ENCODE data around the gene CDH6.
A peak's percentile ranks its signal among the peaks of the same experiment; 100 is the strongest.

Gene CDH6

DNA sequence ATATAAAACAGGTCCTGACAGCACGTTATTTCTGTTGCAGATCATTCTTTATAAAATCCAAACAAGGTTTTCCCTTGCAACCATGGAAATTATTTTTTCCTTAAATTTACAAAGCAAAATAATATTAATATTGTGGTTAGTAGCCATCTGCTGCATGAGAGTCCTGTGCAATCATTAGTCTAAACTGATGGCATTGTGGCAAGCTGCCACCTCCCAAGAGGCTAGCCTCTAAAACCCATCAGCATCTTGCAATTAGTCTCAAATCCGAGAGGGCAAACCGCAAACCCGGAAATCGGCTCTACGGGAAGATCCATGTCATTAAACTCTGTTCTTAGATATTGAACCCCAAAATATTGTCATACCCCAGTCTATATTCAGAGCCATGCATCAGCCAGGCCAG lies 11.3 kb upstream of the CDH6 start:
- Histone ChIP-seq H3K4me1 (ENCODE audit: insufficient read depth, low read length) (no peaks in the 10 kb centered on the region), H3K4me3 (ENCODE audit: low read depth in 1 of 2, low read length in 2 of 2) (no peak overlapping the region), H3K9me3 (ENCODE audit: insufficient read depth, low read length, severe bottlenecking) (no peaks in the 10 kb centered on the region), H4K20me1 (ENCODE audit: insufficient read depth, low read length) (no peaks in the 10 kb centered on the region), H3K9ac (ENCODE audit: low read depth, low read length) (no peak overlapping the region), H3K27me3 (ENCODE audit: insufficient read depth, low read length, poor library complexity) (no peaks in the 10 kb centered on the region), H2AFZ (ENCODE audit: low read depth, low read length) (no peak overlapping the region), H3K4me2 (ENCODE audit: insufficient read depth, low read length) (no peak overlapping the region), H3K79me2 (ENCODE audit: insufficient read depth, low read length) (no peaks in the 10 kb centered on the region), H3K27ac (ENCODE audit: low read length) (no peak overlapping the region), H3K36me3 (ENCODE audit: insufficient read depth, low read length) (no peaks in the 10 kb centered on the region)
- no peak for TF ChIP-seq EZH2 (IDR thresholded peaks at IDR 0.05; ENCODE audit: borderline replicate concordance, low read depth, low read length, severe bottlenecking)
- TF ChIP-seq, protein P1, sequence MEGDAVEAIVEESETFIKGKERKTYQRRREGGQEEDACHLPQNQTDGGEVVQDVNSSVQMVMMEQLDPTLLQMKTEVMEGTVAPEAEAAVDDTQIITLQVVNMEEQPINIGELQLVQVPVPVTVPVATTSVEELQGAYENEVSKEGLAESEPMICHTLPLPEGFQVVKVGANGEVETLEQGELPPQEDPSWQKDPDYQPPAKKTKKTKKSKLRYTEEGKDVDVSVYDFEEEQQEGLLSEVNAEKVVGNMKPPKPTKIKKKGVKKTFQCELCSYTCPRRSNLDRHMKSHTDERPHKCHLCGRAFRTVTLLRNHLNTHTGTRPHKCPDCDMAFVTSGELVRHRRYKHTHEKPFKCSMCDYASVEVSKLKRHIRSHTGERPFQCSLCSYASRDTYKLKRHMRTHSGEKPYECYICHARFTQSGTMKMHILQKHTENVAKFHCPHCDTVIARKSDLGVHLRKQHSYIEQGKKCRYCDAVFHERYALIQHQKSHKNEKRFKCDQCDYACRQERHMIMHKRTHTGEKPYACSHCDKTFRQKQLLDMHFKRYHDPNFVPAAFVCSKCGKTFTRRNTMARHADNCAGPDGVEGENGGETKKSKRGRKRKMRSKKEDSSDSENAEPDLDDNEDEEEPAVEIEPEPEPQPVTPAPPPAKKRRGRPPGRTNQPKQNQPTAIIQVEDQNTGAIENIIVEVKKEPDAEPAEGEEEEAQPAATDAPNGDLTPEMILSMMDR (IDR thresholded peaks at IDR 0.05; ENCODE audit: borderline replicate concordance, extremely low read depth, low read length, poor library complexity, severe bottlenecking): no peak
- ATAC-seq (ENCODE audit: insufficient read depth, low read depth) (no peak), DNase-seq (no peak)

DNA sequence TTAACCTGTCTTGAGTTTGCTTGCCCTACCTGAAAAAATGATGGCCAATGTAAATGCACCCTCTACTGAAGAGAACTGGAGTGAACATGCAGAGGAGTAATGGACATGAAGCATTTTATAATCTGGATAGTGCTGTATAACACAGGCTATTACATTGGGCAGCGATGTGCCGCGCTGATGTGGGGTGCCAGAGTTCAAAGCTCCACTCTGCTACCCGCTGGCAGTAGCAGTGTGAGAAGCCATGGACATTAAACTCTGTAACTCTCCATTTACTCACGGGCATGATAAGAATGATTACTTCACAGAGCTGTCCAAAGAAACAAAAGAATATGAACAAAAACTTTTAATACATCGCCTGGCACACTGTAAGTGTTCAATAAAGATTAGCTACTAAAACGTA lies 7.5 kb upstream of the CDH6 start:
- ATAC-seq (ENCODE audit: insufficient read depth, low read depth): no peak
- no peak overlapping the region for H3K4me3 ChIP-seq (ENCODE audit: low read depth in 1 of 2, low read length in 2 of 2)
- H3K9ac ChIP-seq (ENCODE audit: low read depth, low read length): no peak overlapping the region
- H3K79me2 ChIP-seq (ENCODE audit: insufficient read depth, low read length): no peaks in the 10 kb centered on the region
- no peak for DNase-seq
- no peak overlapping the region for H3K4me2 ChIP-seq (ENCODE audit: insufficient read depth, low read length)
- no peaks in the 10 kb centered on the region for H3K36me3 ChIP-seq (ENCODE audit: insufficient read depth, low read length)
- H3K27me3 ChIP-seq (ENCODE audit: insufficient read depth, low read length, poor library complexity): no peaks in the 10 kb centered on the region
- H3K9me3 ChIP-seq (ENCODE audit: insufficient read depth, low read length, severe bottlenecking): no peaks in the 10 kb centered on the region
- no peaks in the 10 kb centered on the region for H4K20me1 ChIP-seq (ENCODE audit: insufficient read depth, low read length)
- no peak overlapping the region for H3K27ac ChIP-seq (ENCODE audit: low read length)
- H3K4me1 ChIP-seq (ENCODE audit: insufficient read depth, low read length): no peaks in the 10 kb centered on the region
- no peak for TF ChIP-seq EZH2 (IDR thresholded peaks at IDR 0.05; ENCODE audit: borderline replicate concordance, low read depth, low read length, severe bottlenecking)
- TF ChIP-seq, protein P1 (IDR thresholded peaks at IDR 0.05; ENCODE audit: borderline replicate concordance, extremely low read depth, low read length, poor library complexity, severe bottlenecking): no peak
- no peak overlapping the region for H2AFZ ChIP-seq (ENCODE audit: low read depth, low read length)

DNA sequence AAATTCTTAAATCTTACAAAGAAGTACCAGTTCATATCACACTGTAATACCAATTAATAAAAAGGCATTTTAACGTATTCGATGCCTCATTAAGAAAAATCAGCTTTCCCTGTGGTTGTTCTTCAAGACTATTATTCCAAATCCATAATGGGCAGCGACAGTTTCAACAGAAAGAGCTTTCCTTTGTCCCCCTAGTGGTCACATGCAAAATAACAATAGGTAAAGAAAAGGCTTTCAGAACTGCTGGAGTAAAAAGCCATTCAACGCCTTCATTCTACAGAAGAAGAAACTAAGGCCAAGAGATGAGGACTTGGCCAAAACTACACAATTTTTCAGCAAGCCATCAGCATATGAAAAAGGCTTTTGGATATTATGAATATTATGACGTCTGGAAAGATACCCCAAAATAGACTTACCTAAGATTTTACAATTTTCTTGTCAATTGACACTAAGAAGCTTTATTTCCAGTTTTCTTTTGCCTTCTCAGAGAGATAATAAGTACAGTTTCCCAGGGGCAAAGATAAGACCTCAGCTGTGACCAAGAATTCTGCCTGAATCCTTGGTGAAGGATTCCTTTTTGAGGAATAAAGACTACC lies 6.7 kb upstream of the CDH6 start:
- Histone ChIP-seq H3K36me3 (ENCODE audit: insufficient read depth, low read length) (no peaks in the 10 kb centered on the region), H3K27ac (ENCODE audit: low read length) (no peak overlapping the region), H2AFZ (ENCODE audit: low read depth, low read length) (no peak overlapping the region), H3K4me3 (ENCODE audit: low read depth in 1 of 2, low read length in 2 of 2) (no peak overlapping the region; a peak in 1 of 4 replicates), H3K4me1 (ENCODE audit: insufficient read depth, low read length) (no peaks in the 10 kb centered on the region), H3K9me3 (ENCODE audit: insufficient read depth, low read length, severe bottlenecking) (no peaks in the 10 kb centered on the region), H3K79me2 (ENCODE audit: insufficient read depth, low read length) (no peaks in the 10 kb centered on the region), H3K4me2 (ENCODE audit: insufficient read depth, low read length) (no peak overlapping the region), H4K20me1 (ENCODE audit: insufficient read depth, low read length) (no peaks in the 10 kb centered on the region), H3K9ac (ENCODE audit: low read depth, low read length) (no peak overlapping the region), H3K27me3 (ENCODE audit: insufficient read depth, low read length, poor library complexity) (no peaks in the 10 kb centered on the region)
- DNase-seq (no peak), ATAC-seq (ENCODE audit: insufficient read depth, low read depth) (0 out of 3 replicates have a peak, but pooled peaks have one; percentile 33)
- TF ChIP-seq, protein P1 (IDR thresholded peaks at IDR 0.05; ENCODE audit: borderline replicate concordance, extremely low read depth, low read length, poor library complexity, severe bottlenecking): peak; percentile 76
- no peak for TF ChIP-seq EZH2 (IDR thresholded peaks at IDR 0.05; ENCODE audit: borderline replicate concordance, low read depth, low read length, severe bottlenecking)

Measured in DND-41 (cell line).